Erythroblast (primary cell): ENCODE results near the gene PRPSAP2.

Experiments
- DNase-seq, 2 experiments: peaks; one replicate each; lab custom pipeline; 2025; lab: John Stamatoyannopoulos, UW
- GATA1 ChIP-seq: IDR thresholded peaks from 2 replicates; pipeline ENCODE4 v1.6.1; 2011; ENCODE audit warnings: low read depth, mild to moderate bottlenecking, control low read depth, low read length, moderate library complexity
- POLR2A ChIP-seq: IDR thresholded peaks from 2 replicates; pipeline ENCODE4 v1.6.1; 2011; ENCODE audit warnings: mild to moderate bottlenecking, low read length

Gene PRPSAP2

DNA sequence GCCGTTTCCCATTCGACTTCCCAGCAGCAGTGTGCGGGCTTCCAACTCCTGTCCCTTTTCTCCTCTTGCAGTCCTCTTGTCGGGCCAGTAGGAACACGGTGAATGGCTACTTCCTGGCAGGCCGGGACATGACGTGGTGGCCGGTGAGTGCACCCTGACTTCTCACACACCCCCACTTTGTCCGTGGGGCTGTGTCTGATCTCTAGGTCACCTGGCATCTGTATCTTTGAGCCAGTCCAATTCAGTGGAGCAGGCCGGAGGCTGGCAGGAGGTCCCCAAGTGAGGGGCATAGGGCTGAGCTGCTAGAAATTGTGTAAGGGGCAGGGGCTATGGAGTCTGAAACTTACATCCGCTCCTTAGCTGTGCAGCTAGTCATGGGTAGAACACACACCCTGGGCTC, 100.7 kb downstream of the PRPSAP2 start:
- TF ChIP-seq POLR2A (no peak), GATA1 (no peak)
- no peak for DNase-seq

- TF ChIP-seq POLR2A (no peak), GATA1 (no peak)
These were observed 101.3 kb downstream of the PRPSAP2 start for GRCh38 chr17:18959071-18959844.

GRCh38 chr17:18959845-18960240, 101.9 kb downstream of the PRPSAP2 start:
- no peak for TF ChIP-seq GATA1
- TF ChIP-seq POLR2A, result no peak
- DNase-seq, result no peak

More at GRCh38 chr17:18959071-18959844, 101.3 kb downstream of the PRPSAP2 start:
- no peak for DNase-seq

DNA sequence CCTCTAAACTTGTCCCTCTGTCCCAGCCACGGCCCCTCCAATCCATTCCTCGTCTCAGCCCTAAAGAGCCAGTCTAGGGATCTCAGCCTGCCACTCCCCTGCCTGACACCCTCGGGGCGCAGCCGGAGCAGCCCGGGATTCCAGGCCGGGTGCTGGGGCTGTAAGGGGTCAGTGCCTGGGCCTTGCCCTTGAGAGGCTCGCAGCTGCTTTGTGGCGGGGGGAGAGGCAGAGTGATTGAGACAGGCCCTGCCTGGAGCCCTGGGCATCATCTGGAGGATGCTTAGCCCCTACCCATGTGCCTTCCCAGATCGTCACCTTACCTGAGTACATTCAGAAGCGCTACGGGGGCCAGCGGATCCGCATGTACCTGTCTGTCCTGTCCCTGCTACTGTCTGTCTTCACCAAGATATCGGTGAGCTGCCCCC, 102.3 kb downstream of the PRPSAP2 start:
- no peak for DNase-seq
- no peak for TF ChIP-seq GATA1
- TF ChIP-seq POLR2A, result no peak

DNA sequence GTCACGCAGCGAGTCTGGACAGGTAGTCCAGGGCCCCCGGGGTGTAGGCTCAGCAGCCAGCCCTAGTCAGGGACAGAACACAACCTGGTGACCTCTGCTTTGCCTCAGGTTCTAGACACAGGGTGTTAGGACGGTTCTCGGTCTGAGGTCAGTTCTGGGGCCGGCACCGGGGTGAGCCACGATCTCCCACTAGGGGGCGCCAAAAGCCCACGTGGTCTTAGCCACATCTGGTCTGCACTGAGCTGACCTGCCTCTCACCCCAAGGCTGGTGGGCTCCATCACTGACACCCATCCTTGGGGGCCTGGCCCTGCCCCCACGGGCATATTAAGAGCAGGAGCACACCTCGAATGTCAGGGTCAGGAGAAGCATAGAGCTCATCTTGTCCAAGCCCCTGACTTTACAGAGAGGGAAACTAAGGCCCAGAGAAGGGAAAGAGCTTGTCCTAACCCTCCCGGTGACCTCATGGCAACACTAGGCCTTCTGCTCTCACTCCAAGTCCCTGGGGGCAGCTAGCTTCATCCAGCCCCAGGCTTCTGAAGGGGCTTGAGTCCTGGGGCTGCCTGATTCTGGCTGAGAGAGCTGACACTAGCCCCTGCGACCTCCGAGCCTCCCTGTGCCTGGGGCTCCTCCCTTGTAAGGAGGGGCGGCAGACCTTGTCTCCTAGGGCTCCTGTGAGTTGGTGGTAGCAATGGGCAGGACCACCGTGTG, 103.0 kb downstream of the PRPSAP2 start:
- peak; percentile 68 to 86 for DNase-seq
- TF ChIP-seq GATA1 (no peak), POLR2A (no peak)

GRCh38 chr17:18961634-18962493, 103.9 kb downstream of the PRPSAP2 start:
- DNase-seq, result no peak
- TF ChIP-seq GATA1, result no peak
- TF ChIP-seq POLR2A, result no peak

- no peak for TF ChIP-seq POLR2A
- no peak for TF ChIP-seq GATA1
These were observed 104.5 kb downstream of the PRPSAP2 start for GRCh38 chr17:18962494-18962815.

DNA sequence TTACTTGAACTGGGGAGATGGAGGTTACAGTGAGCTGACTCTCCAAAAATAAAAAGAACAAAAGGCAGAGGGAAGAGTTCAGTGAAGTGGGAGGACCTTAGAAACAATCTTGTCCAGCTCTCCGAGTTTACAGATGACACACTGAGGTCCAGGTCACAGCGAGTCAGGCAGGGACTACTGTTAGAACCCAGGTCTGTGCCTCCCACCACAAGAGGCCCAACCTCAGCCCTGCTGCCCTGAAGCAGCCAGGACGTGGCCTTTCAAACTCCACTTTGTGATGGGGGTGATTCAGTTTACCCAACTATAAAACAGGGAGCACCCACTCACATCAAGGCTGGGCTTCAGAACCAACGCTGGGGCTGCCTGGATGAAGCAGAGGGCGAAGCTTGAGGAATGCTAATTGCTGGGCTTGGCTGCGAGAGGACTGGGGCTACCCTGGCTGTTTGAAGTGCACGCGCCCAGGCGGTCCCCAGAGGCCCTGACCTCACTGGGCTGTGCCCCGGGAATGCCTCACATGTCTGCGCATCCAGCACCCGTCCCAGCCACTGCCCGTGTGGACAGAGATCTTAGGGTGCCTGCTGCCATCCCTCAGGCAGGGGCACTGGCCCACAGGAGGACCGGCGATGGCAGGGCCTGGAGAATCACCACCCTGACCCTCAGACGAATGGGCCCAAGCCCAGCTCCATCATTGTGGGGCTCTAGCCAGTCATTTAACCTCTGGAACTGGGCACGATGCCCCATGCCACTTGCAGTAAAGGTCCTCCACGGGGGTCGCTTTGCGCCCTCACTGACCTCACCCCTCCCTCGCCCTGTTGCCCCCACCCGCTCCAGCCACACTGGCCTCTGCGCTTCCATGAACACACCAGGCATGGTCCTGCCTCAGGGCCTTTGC, 105.4 kb downstream of the PRPSAP2 start:
- TF ChIP-seq GATA1 (no peak), POLR2A (no peak)
- DNase-seq, result no peak

More at GRCh38 chr17:18962494-18962815, 104.5 kb downstream of the PRPSAP2 start:
- DNase-seq, result no peak

DNA sequence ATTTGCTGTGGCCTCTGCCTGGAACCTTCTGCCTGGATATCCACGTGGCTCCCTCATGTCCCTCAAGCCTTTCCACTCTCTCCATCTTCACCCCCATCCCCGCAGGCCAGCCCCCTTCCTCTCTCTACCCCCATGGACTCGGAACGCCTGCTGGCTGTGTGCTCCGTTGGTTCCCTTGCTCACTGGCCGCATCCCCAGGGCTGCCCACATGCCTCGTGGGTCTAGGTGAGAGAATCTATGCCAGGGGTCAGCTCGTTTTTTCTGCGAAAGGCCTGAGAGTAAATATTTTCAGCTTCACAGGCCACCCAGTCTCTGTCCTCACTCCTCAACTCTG, 106.1 kb downstream of the PRPSAP2 start:
- no peak for DNase-seq
- no peak for TF ChIP-seq POLR2A
- TF ChIP-seq GATA1, result no peak

DNA sequence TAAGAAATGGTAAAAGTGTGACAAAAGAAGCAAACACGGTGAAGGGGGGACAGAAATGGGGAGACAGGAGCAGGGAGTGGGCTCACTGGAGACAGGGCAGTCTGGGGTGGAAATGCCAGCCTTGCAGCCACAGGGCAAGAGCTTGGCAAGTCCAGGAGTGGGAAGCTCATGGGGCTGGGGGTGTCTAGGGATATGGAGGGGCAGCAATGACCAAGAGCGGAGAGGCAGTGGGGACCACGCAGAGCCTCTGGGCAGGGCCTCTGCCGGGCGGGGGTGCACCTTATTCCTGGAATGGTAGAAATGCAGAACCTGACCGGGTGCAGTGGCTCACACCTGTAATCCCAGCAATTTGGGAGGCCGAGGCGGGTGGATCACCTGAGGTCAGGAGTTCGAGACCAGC, 106.6 kb downstream of the PRPSAP2 start:
- DNase-seq, result no peak
- TF ChIP-seq POLR2A (no peak), GATA1 (no peak)

- TF ChIP-seq POLR2A, result no peak
- no peak for TF ChIP-seq GATA1
These were observed 107.8 kb downstream of the PRPSAP2 start for GRCh38 chr17:18965530-18966236.

DNA sequence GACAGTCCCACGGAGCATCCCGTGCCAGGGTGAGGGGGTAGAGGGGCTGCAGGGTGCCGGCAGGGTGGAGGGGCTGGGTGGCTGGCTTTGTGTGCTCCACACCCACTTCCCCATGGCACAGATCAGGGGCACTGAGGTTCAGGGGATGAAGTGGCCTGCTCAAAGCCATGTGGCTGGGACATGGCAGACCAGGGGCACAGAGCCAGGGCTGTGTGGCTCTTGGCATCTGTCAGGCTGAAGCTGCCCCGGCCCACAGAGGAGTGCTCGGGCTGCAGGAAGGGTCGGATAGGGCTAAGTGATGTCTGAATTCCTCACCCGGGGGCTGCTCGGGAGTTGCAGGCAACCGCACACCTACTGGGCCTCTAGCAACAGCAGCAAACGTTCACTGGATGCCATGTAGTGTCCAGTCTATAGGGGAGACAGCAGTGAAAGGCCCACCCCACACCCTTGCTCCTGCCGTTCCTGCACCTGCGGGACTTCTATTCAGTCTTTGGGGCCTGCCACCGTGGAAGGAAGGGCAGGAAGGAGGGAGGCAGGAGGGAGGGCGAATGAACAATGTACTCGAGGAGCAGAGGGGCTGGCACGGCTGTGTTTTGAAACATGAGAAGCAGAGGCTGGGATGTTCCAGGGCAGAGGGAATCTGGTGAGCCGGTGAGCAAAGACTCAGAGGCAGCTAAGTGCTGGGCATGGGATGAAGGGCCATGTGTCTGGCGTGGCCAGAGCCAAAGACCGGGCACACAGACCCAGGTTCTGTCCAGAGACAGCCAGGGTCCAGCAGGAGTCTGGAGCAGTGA, 109.1 kb downstream of the PRPSAP2 start:
- no peak for DNase-seq

More at GRCh38 chr17:18965530-18966236, 107.8 kb downstream of the PRPSAP2 start:
- DNase-seq, result no peak

More for the DNA sequence above, 109.1 kb downstream of the PRPSAP2 start:
- TF ChIP-seq POLR2A (no peak), GATA1 (no peak)
